Activated CD4-positive, alpha-beta T cell treated with anti-CD3 and anti-CD28 coated beads, Interleukin-2, Interleukin-4, amounts not matched to agents 100 ng/mL and 50 ng/mL, durations not matched to agents 16 hours and 8 hours (primary cell): ENCODE results near the gene SRPK2.
A peak's percentile ranks its signal among the peaks of the same experiment; 100 is the strongest.
"Not testable (repeated sequence)": the region's sequence is repeated elsewhere in the genome, so short reads cannot be mapped to it uniquely, and the experiment has no call there.

ENCODE experiments used
- DNase-seq: peaks from one replicate; pipeline ENCODE4 v3.0.0-alpha.2; 2020; ENCODE audit warnings: low spot score

SRPK2 gene

DNA sequence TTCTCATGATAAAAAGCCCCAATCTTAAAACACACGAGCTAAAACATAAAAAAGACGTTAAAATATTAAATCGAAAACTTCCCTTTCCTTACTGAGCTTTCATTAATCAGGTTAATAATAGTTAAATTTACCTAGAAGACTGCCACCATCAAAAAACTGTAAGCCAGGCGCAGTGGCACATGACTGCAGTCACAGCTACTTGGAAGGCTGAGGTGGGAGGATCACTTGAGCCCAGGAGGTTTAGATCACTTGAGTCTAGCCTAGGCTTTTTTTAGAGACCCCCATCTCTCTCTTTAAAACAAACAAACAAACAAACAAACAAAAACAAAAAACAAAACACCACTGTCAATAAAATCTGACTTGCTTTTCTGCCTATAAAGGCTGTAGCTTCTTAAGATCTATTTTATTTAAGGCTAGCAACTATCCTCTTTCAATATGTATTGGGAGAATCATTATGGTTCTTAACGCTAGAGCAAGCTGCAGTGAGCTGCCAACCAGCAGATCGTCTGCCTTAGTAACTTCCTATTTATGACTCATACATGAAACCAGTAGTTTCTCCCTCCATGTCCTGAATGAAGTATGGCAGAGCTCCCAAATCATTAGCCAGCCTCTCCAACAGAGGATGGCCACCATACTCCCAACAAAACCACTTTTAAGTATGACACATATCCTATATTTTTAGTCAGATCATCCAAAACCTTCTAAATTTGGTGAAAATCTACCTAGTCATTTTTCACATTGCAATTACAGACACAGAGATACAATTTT, 163.7 kb downstream of the SRPK2 start:
- DNase-seq, result peak; percentile 33

DNA sequence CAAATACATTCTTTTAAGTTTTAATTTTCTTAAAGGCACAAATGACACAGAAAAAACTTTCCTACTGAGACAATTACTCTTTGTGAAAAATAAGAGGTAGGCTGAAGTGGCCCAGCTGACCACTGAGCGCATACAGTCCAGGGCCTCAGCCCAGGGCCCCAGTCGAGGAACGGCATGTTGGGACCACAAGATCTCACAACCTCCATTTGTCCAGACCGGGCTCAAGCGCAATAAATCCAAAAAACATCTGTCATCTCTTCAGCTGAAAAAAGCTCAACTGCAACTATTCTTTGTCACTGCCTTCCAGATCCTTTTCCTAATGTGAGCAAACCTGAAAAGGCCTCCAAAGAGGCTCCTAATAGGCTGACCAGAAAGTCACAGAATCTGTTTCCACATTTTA, 165.8 kb downstream of the SRPK2 start:
- DNase-seq, result no peak

DNA sequence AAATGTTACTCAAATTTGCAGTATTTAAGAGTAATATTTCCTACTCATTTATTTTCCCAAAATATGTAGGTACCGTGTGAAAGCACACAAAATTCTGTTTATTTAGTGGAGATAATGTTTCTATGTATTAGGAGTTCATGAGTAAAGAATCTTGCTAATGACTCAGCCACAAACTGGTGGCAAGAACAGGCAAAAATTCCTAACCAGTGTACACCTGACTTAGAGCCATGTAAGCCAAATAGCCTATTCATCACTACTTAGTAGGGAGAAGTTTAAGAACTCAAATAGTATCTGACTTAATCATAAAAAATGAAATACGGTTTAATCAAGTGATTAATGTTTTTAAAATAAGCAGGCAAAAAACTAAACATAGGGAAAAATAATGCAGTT, 169.0 kb downstream of the SRPK2 start:
- DNase-seq, result no peak

DNA sequence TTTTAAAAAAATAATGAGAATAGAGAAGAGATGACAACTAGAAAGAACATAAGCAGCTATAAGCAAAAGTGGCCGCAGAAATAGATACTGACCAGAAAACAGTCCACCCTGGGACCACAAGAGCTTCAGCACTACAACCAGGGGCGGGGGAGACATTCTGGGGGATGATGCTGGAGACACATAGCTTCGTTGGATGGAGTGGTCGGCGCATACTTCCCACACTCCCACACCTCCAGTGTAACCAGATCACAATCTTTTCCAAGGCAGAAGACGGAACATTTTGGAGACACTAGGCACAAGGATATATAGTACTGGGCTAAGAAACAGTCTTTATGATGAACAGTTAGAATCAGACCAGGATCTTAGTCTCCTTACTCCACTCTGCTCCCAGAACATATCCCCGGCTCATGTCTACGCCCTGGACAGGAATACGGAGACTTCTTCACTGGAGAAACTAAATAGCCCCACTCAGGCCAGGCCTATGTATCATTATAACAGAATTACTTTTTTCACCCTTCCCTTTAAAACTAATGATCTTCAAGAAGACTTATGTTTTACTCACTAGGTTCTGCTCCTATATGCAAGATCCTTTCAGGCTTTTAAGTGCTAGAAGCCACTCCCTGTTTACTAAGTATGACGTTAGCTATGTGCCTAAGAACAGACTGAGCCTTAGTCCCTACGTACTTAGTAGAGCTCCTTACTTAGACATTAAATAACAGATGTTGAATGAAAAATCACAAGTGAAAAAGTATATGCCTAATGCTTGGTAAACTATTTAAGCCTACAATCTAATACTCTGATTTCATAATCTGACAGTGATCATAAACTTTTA, 169.6 kb downstream of the SRPK2 start:
- DNase-seq, result no peak

DNA sequence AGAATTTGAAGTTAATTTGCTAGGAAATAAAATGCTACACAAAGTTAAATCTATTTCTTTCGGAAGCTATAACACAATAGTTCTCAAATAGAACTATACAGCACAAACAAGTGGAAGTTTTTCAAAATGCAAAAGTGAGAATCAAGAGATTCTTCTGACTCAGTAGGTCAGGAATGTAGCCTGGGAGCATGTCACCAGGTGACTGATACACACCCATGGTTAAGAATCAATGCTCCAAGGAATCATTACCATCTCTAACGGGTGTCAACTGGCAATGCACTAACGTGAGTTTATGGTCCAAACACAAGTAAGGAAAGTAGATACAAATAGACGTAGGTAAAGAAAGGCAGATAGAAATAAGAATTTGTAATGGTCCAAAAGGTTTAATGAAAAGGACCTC, 170.5 kb downstream of the SRPK2 start:
- DNase-seq, result no peak

DNA sequence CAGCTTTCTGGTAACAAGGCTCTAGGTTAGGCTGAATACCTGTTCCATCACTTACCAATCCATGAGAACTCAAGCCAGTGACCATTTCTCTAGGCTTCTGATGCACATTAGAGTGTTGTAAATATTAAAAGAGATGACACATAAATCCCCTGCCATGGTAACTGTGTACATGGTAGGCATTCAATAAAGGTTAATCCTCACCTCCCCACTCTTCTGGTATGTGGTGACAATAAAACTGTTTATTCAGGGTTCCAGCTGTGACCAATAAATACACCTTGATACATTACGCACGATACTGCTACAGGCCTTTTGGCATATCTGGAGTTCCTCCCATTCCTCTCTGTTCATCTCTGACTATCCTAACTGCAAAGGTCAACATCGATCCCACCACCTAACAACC, 171.9 kb downstream of the SRPK2 start:
- no peak for DNase-seq

DNA sequence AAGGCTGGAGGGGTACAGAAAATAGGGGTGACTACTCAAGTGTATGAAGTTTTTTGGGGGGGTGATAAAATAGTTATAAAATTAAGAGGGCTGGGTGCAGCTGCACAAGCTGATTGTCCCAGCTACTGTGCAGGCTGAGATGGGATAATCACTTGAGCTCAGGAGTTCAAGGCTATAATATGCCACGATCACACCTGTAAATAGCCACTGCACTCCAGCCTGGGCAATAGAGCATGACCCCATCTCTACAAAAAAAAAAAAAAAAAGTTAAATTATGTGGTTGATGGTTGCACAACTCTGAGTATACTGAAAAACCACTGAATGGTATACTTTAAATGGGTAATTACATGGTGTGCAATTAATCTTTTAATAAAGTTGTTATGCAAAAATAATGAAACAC, 172.9 kb downstream of the SRPK2 start:
- DNase-seq, result no peak

DNA sequence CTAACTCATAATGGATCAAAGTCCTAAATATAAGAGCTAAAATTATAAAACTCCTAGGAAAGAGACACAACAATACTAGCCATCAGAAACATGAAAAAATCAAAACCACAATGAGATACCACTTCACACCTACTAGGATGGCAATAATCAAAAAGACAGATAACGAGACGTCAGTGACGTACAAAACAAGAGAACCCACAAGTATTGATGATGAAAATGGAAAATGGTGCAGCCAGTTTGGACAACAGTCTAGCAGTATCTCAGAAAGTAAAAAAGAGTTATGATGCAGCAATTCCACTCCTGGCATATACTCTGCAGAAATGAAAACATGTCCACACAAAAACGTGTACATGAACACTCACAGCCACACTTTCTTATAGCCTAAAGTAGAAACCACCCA, 173.5 kb downstream of the SRPK2 start:
- DNase-seq, result no peak

DNA sequence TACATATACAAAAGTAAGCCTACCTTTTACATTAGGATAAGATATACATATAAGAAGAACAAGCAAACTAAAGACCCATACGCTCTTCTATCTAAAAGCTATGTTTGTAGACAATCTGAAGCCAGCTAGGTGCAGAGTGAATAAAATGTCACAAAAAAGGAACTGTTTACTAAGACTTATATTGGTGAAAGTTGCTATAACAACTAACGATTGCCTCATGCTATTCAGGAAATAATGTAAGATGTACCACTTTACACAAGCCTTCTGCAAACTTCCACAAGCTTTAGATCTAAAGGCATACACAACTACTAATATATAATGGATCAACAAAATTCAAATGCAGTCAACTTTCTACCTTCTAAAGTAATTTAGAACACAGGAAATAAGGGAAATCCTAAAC, 175.1 kb downstream of the SRPK2 start:
- no peak for DNase-seq

DNA sequence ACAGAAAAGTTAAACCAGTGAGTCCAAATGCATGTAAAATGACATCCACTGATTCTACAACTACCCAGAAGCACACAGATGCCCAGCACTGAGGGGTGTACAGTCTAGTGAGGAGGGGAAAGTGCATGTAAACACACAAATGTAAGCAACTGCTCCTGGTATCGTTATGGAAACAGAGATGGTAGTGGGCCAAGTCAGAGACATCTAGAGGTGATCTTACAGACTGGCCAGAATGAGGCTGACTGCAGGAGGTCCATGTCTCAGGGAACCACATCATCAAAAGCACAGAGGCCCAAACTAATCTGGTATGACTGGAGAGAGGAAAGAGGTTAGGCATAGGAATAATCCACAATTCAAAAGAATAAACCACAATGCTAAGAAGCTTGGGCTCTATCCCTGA, 176.5 kb downstream of the SRPK2 start:
- no peak for DNase-seq

DNA sequence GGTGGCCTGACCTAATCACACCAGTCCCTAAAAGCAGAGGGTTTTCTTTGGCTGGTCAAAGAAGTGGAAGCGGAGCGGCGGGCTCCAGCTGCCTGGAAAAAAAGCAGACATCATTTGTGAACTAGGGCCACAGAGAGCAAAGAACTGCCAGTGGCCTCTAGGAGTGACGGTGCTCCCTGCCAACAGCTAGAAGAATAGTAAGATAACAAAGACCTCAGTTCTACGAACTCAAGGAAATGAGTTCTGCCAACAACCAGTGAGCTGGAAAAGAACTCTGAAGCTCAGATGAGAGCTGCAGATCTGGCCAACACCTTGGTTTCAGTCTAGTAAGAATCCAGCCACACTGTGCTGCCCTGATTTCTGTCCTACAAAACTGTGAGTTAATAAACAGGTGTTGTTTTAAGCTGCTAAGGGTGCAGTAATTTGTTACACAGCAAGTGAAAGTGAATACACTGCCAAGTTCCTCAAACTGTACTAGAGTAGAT, 178.0 kb downstream of the SRPK2 start:
- no peak for DNase-seq

DNA sequence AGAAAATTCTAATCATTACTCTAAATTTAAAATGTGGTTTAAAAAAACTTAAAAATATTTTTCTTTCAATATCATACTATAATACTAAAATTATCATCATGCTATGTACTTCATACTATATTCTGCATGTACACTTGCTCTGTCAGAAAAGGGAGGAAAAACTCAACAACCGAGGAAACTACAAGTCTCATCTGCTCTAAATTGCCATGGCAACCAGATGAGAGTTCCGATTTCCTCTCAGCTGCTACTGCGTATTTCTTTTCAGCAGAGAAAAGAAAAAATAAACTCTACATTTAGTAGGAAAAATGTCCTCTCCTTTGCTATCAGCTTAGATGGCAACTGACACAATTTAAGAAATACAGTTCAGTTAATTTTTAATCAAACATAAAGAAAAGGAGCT, 178.9 kb downstream of the SRPK2 start:
- DNase-seq, result no peak

DNA sequence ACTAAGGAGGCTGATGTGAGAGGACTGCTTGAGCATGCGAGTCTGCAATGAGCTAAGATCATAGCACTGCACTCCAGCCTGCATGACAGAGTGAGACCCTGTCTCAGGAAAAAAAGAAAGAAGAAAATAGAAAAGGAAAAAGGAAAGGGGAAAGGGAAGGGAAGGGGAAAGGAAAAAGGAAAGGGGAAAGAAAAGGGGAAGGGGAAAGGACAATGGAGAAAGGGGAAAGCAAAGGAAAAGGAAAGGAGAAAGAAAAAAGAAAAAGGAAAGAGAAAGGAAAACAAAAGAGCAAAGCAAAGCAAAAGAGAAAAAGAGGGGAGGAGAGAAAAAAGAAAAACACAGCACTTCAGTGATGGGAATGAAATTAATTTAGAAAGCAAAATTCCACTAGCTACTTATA, 179.3 kb downstream of the SRPK2 start:
- DNase-seq, result no peak

DNA sequence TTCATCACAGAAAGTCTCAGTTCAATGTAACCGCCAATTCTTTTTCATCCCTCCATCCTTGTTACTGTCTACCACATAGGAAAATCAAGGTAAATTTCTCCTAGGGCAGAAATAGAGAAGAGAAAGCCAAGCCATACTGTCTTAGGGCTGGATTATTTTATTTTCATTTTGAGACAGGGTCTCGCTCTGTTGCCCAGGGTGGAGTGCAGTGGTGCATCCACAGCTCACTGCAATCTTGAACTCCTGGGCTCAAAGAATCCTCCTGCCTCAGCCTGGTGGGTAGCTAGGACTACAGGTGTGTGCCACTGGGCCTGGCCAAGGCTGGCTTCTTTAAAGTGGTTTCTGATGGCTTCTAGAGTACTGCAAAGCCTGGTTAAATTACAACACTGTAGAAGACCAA, 181.7 kb downstream of the SRPK2 start:
- DNase-seq, result no peak

DNA sequence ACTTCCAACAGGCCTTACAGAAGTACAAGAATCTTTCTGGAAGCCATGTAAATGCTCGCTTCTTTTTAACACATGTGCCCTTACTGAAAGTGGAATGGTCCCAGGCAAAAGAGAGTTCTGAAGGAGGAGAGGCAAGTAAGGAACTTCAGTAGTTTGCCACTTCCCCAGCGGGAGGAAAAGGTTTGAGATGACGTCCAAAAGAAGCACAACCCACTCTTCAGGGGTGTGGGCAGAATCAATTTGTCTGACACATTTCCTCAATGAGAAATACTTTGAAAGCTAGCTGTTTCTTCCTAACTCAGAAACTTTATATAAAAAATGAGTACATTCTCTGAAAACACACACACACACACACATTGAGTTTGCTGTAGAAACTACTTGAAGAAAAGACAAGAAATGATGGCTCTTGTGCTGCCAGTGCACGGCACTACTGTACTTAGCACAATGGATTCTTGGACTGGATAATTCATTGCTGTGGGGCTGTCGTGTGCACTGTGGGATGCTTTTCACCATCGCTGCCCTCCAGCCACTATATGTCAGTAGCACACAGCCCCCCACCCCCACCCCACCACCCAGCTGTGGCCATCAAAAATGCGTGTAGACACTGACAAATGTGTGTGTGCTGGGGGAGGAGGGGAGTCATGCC, 183.0 kb downstream of the SRPK2 start:
- peak; percentile 17 for DNase-seq

DNA sequence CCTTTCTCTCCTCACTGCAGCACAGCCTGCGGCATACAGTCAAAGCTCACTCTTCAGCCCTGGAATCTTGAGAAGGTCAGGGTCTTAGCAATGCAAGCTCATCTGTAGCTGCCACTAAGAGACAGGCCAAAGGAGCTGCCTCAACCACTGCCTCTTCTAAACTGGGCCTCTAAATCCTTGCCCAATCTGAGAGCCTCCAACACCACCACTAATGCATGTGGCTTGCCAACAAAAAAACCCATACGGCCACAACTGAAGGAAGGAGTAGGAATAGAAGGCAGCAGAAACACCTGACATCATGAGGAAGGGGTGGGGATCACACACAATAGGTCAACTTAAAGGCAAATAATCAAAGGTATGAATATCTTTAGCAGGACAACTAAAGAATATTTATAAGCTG, 183.8 kb downstream of the SRPK2 start:
- no peak for DNase-seq

DNA sequence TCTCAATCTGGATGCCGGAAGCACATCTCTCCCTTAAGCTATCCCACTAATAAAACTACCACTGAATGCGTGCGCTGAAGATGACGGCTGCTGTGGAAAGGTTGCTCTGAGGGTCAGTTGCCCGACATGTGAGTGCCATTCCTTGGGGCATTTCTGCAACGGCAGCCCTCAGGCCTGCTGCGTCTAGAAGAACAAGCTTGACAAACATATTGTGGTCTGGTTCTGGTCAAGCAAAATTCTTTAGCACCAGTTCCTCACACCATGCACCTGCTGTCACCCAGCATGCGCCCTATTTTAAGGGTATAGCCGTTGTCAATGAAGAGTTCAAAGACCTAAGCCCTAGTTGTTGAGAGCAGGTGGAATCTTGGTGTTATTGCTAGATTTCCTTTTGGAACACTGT, 184.2 kb downstream of the SRPK2 start:
- no peak for DNase-seq

DNA sequence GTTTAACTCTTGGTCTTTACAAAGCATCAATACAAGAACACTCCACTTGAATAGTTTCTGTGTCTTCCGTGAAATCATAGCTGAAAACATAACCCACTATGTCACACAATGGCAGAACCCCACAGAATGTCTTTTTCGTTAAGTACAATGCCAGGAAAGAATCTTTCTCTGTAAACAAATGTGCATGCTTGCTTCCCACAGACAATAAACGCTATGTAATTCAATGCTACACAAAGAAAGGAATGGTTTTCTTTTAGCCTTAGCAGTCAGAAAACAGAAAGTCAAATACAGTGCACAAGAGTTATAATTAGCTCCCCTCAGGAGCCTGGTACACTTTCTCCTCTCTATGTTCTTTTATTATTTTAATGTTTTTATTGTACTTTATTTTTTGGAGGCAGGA, 186.1 kb downstream of the SRPK2 start:
- DNase-seq, result no peak

DNA sequence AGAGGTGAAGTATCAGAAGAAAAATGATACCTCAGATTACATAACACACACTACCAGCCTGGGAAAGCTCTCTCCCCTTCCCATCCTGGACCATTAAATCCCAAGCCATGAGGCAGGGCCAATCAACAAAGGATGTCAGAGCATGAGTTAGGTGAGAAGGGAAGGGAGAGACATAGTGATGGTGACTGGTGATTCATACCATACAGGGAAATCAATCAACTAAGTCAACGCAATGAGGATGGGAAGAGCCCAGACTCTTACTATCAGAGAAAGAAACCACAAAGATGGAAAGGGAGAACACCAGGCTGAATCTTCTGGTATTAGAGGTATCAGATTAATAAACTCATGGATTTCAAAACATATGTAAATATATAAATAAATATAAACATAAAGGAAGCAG, 189.3 kb downstream of the SRPK2 start:
- DNase-seq, result no peak

DNA sequence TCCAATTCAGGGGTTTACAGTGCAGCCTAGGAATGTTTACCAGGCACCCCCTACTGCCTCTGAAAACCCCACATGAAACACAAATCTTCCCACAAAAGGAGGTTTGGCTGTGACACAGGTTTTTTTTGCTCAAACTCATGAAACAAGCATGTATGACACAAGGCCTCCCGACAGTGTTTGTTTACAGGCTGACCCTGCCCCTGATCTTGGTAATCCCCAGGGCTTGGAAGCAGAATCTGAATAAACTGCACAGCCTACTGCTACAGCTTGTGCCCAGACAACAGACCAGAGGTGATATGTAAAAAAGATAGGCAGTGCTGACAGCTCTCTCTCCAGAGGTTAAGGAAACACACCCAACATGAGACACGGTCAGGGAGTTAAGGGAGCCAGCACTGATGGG, 190.5 kb downstream of the SRPK2 start:
- DNase-seq, result no peak

DNA sequence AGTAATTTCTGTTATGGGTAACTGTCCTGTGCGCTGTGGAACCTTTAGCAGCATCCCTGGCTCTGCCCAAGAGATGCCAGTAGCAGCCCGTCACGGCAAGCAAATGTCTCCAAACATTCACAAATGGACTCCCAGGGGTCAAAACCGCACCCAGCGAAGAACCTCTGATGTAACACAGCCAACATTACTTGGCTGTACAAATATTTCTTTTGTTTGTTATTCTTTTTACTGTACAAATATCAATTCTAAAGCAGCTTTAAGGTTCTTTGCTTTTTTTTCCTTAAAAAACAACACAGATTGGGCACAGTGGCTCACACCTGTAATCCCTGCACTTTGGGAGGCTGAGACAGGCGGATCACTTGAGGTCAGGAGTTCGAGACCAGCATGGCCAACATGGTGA, 192.2 kb downstream of the SRPK2 start:
- DNase-seq, result no peak

DNA sequence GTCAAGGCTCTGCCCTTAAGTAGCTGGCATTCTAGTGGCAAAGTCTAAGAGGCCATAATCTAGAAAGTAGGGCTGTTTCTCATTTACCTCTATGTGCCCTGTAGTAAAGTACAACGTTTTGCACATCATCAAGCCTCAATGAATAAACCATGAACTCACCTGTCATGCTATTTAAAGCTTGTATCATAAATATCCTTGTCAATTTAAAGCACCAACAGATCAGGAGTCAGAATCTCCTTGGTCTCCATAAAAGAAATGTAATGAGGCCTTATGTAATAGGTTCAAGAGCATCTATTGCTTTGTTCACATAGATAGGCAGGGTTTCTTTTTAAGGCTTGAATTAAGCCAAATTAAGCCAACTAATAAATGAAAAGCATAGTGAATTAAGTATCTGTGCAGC, 192.8 kb downstream of the SRPK2 start:
- no peak for DNase-seq

DNA sequence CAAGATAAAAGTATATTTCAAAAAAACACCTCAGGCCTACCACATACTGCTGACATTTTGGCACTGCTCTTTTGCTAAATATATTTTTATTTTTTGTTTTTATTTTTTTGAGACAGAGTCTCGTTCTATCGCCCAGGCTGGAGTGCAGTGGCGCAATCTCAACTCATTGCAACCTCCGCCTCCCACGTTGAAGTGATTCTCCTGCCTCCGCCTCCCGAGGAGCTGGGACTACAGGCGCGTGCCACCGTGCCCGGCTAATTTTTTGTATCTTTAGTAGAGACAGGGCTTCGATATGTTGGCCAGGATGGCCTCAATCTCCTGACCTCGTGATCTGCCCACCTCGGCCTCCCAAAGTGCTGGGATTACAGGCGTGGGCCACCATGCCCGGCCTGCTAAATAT, 193.8 kb downstream of the SRPK2 start:
- DNase-seq, result not testable (repeated sequence)
